GM23338 (cell line): Measurements from ENCODE around the gene GPI. TPM values are rescaled to one million over a fixed set of nuclear protein-coding genes. Genes with fewer than 3 reads are reported as not detected.

Experiments
- ATAC-seq: fragments of 200-7000 bp; cut with Tn5 transposase; 3 replicates; pipeline ENCODE4 v1.9.1; 2020
- DNase-seq: peaks from one replicate; pipeline ENCODE4 v3.0.0-alpha.2; 2015; ENCODE audit warnings: low spot score
- H2AFZ ChIP-seq: fragments of 200-600 bp; sonication (generic); 2 replicates; pipeline ENCODE4 v1.8.0; 2016; ENCODE audit warnings: antibody characterized with exemption, mild to moderate bottlenecking, moderate library complexity
- H3F3A ChIP-seq: fragments of 200-600 bp; sonication (generic); replicated peaks from 2 replicates; pipeline ENCODE4 v1.8.0; 2017; ENCODE audit warnings: antibody characterized with exemption, mixed run types, low read depth
- H3K27ac ChIP-seq: fragments of 200-600 bp; sonication (generic); 2 replicates; pipeline ENCODE4 v1.6.1; 2016; ENCODE audit warnings: low read depth
- H3K27me3 ChIP-seq: fragments of 200-600 bp; sonication (generic); 2 replicates; pipeline ENCODE4 v1.8.0; 2016; ENCODE audit warnings: mild to moderate bottlenecking, mixed run types, moderate library complexity; ENCODE audit not compliant: insufficient read depth
- H3K36me3 ChIP-seq: fragments of 200-600 bp; sonication (generic); 2 replicates; pipeline ENCODE4 v1.8.0; 2016; ENCODE audit warnings: mild to moderate bottlenecking; ENCODE audit not compliant: insufficient read depth
- H3K4me1 ChIP-seq: fragments of 200-600 bp; sonication (generic); 2 replicates; pipeline ENCODE4 v1.8.0; 2016; ENCODE audit warnings: mild to moderate bottlenecking, moderate library complexity; ENCODE audit not compliant: insufficient read depth
- H3K4me2 ChIP-seq: fragments of 200-600 bp; sonication (generic); 2 replicates; pipeline ENCODE4 v1.7.1; 2017; ENCODE audit warnings: mixed run types
- H3K4me3 ChIP-seq: fragments of 200-600 bp; sonication (generic); 2 replicates; pipeline ENCODE4 v1.6.1; 2016; ENCODE audit warnings: mixed run types
- H3K79me2 ChIP-seq: fragments of 200-600 bp; sonication (generic); replicated peaks from 2 replicates; pipeline ENCODE4 v1.8.0; 2017; ENCODE audit warnings: mild to moderate bottlenecking; ENCODE audit not compliant: insufficient read depth
- H3K9me2 ChIP-seq: fragments of 200-600 bp; sonication (generic); 2 replicates; pipeline ENCODE4 v1.8.0; 2017; ENCODE audit not compliant: insufficient read depth
- H4K20me1 ChIP-seq: fragments of 200-600 bp; sonication (generic); replicated peaks from 2 replicates; pipeline ENCODE4 v1.8.0; 2017; ENCODE audit warnings: mild to moderate bottlenecking; ENCODE audit not compliant: insufficient read depth
- H3K27ac Mint-ChIP-seq: 2 replicates; pipeline ENCODE4 v1.8.0; 2020; ENCODE audit warnings: inconsistent platforms, mild to moderate bottlenecking, moderate library complexity, mixed read lengths
- H3K27me3 Mint-ChIP-seq: 3 replicates; pipeline ENCODE4 v1.8.0; 2022; ENCODE audit warnings: low read depth, mild to moderate bottlenecking, moderate library complexity, mixed read lengths, inconsistent platforms; ENCODE audit not compliant: insufficient read depth, poor library complexity
- H3K36me3 Mint-ChIP-seq: 3 replicates; pipeline ENCODE4 v1.8.0; 2021; ENCODE audit warnings: low read depth, mild to moderate bottlenecking, inconsistent platforms, moderate library complexity, mixed read lengths
- H3K4me1 Mint-ChIP-seq: 3 replicates; pipeline ENCODE4 v1.8.0; 2020; ENCODE audit warnings: mild to moderate bottlenecking, inconsistent platforms, mixed read lengths
- H3K4me3 Mint-ChIP-seq: 3 replicates; pipeline ENCODE4 v1.8.0; 2021; ENCODE audit warnings: moderate library complexity, mild to moderate bottlenecking, inconsistent platforms, mixed read lengths
- H3K9me3 Mint-ChIP-seq: 3 replicates; pipeline ENCODE4 v1.8.0; 2020; ENCODE audit warnings: moderate library complexity, mild to moderate bottlenecking, inconsistent platforms, mixed read lengths
- CREB1 ChIP-seq: fragments of 250-450 bp; sonication (Bioruptor Pico); IDR thresholded peaks from 2 replicates; pipeline ENCODE4 v1.5.0; 2020; ENCODE audit warnings: low read depth, mild to moderate bottlenecking, moderate library complexity
- CTCF ChIP-seq, 2 experiments: fragments of 200-600 bp in 1 of 2; sonication (generic) in 1 of 2; conservative IDR thresholded peaks; 2 replicates each; pipeline versions ENCODE4 v1.5.1 to v1.6.1; 2016 to 2017; ENCODE audit warnings: antibody characterized with exemption in 2 of 2, low read depth in 2 of 2, mild to moderate bottlenecking in 2 of 2, moderate library complexity in 1 of 2
- ETS1 ChIP-seq: IDR thresholded peaks from 2 replicates; pipeline ENCODE4 v1.6.1; 2016; ENCODE audit warnings: antibody characterized with exemption
- EZH2 ChIP-seq: fragments of 200-600 bp; sonication (generic); IDR thresholded peaks from one replicate; pipeline ENCODE4 v1.8.0; 2017; ENCODE audit warnings: antibody characterized with exemption, mild to moderate bottlenecking, low read depth; ENCODE audit not compliant: unreplicated experiment
- EZH2phosphoT487 ChIP-seq: fragments of 200-600 bp; sonication (generic); IDR thresholded peaks from one replicate; pipeline ENCODE4 v1.8.1; 2018; ENCODE audit warnings: antibody characterized with exemption; ENCODE audit not compliant: unreplicated experiment
- JUNB ChIP-seq: IDR thresholded peaks from one replicate; pipeline ENCODE4 v1.6.1; 2016; ENCODE audit warnings: antibody characterized with exemption; ENCODE audit not compliant: unreplicated experiment
- NANOG ChIP-seq: IDR thresholded peaks from 2 replicates; pipeline ENCODE4 v1.6.1; 2016; ENCODE audit warnings: antibody characterized with exemption, borderline replicate concordance
- POLR2AphosphoS5 ChIP-seq: IDR thresholded peaks from 2 replicates; pipeline ENCODE4 v1.6.1; 2016; ENCODE audit warnings: antibody characterized with exemption, low read depth
- REST ChIP-seq: IDR thresholded peaks from one replicate; pipeline ENCODE4 v1.6.1; 2018; ENCODE audit warnings: antibody characterized with exemption; ENCODE audit not compliant: unreplicated experiment
- STAT1 ChIP-seq: IDR thresholded peaks from one replicate; pipeline ENCODE4 v1.6.1; 2016; ENCODE audit warnings: antibody characterized with exemption; ENCODE audit not compliant: unreplicated experiment
- ZNF114 ChIP-seq: fragments of 250-450 bp; sonication (Bioruptor Pico); IDR thresholded peaks from 2 replicates; pipeline ENCODE4 v1.5.0; 2020; ENCODE audit warnings: mild to moderate bottlenecking, moderate library complexity
- ZNF331 ChIP-seq: fragments of 250-450 bp; sonication (Bioruptor Pico); IDR thresholded peaks from 2 replicates; pipeline ENCODE4 v1.5.0; 2020; ENCODE audit warnings: low read depth, mild to moderate bottlenecking, moderate library complexity
- ZNF462 ChIP-seq: fragments of 250-450 bp; sonication (Bioruptor Pico); IDR thresholded peaks from 2 replicates; pipeline ENCODE4 v1.5.0; 2020; ENCODE audit warnings: mild to moderate bottlenecking, moderate library complexity
- polyA plus RNA-seq: library from polyadenylated mRNA; unstranded; fragments of >200 nt; fragmentation: Nextera tagmentation; extraction: Ambion mirVana; gene quantifications from 2 replicates; pipeline ENCODE4 v1.2.1, GENCODE V29; 2016
- total RNA-seq: library from RNA; depleted of rRNA; stranded (reverse); fragments of >200 nt; shearing (Covaris generic); gene quantifications from 2 replicates; pipeline ENCODE4 v1.2.3, GENCODE V29; 2014

GPI gene
- total and polyA plus RNA-seq, 2 experiments from 2014 or later = 136 to 327 TPM

GRCh38 chr19:34353546-34353945 lies 11.4 kb upstream of the GPI start:
- Mint-ChIP-seq H3K4me3 (no peak overlapping the region), H3K27me3 (no peaks in the 10 kb centered on the region), H3K27ac (no peak overlapping the region), H3K9me3 (no peaks in the 10 kb centered on the region), H3K36me3 (peaks cover 20% of the 10 kb centered on the region), H3K4me1 (peaks cover 4% of the 10 kb centered on the region)
- no peaks in the 10 kb centered on the region for H3K27me3 ChIP-seq
- no peaks in the 10 kb centered on the region for H3K9me2 ChIP-seq
- H3K4me2 ChIP-seq = no peak overlapping the region
- H2AFZ ChIP-seq = no peak overlapping the region
- no peaks in the 10 kb centered on the region for H4K20me1 ChIP-seq
- no peak overlapping the region for H3K27ac ChIP-seq
- H3K4me3 ChIP-seq = no peak overlapping the region
- TF ChIP-seq ZNF331 (no peak), STAT1 (no peak), JUNB (no peak), ZNF462 (CRISPR knock-in tag) (no peak), ETS1 (no peak), EZH2 (no peak), NANOG (no peak), EZH2phosphoT487 (no peak), REST (no peak), POLR2AphosphoS5 (no peak), CREB1 (CRISPR knock-in tag) (no peak), CTCF (conservative IDR thresholded peaks at IDR 0.05; ENCODE audit: low read depth in 2 of 2) (no peak), ZNF114 (CRISPR knock-in tag) (no peak)
- H3K79me2 ChIP-seq = no peaks in the 10 kb centered on the region
- peaks cover 3% of the 10 kb centered on the region; the same call in 1 of the 2 replicates for H3K4me1 ChIP-seq
- ATAC-seq (no peak), DNase-seq (no peak)
- peaks cover 6% of the 10 kb centered on the region for H3F3A ChIP-seq
- no peaks in the 10 kb centered on the region for H3K36me3 ChIP-seq
